Measurements from ENCODE around the gene DHCR7. TPM values are rescaled to one million over a fixed set of nuclear protein-coding genes. Genes with fewer than 3 reads are reported as not detected.

DHCR7 gene
- total RNA-seq, 4 donors from 2014 or later, result 8.3 to 32.0 (median 23.7) TPM

DNA sequence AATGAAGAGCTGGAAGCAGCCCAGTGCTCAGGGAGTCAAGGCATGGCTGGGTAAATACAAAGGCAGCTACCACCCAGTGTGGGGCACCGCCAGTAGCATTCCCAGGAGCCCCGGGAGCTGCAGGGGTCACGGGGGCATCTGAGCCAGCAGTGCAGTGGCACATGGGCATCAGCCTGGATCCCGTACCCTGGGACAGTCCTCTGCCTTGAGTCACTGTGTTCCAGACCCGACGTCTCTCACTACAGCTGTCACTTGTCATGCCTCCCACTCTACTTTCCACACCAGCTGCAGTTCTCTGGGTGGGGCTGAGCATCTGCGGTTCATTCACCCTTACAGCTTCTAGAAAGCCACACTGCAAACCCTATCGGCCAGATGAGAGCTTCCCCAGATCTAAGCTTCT, 29.6 kb downstream of the DHCR7 start:
- H3K4me3 ChIP-seq (replicated peaks in 1 of 3), result no peak overlapping the region
- intact Hi-C loops (cut with DNase I), result no loop called here
- DNase-seq, result no peak
- 83 to 87% methylated on average over 5 to 8 of the region's 8 CpGs for WGBS, 2 donors
- H3K9me3 ChIP-seq, result no peaks in the 10 kb centered on the region
- no peaks in the 10 kb centered on the region for H3K36me3 ChIP-seq
- TF ChIP-seq, protein P1, sequence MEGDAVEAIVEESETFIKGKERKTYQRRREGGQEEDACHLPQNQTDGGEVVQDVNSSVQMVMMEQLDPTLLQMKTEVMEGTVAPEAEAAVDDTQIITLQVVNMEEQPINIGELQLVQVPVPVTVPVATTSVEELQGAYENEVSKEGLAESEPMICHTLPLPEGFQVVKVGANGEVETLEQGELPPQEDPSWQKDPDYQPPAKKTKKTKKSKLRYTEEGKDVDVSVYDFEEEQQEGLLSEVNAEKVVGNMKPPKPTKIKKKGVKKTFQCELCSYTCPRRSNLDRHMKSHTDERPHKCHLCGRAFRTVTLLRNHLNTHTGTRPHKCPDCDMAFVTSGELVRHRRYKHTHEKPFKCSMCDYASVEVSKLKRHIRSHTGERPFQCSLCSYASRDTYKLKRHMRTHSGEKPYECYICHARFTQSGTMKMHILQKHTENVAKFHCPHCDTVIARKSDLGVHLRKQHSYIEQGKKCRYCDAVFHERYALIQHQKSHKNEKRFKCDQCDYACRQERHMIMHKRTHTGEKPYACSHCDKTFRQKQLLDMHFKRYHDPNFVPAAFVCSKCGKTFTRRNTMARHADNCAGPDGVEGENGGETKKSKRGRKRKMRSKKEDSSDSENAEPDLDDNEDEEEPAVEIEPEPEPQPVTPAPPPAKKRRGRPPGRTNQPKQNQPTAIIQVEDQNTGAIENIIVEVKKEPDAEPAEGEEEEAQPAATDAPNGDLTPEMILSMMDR (IDR thresholded peaks at IDR 0.05), result no peak
- TF ChIP-seq POLR2A (IDR thresholded peaks at IDR 0.05), result no peak
- no peak overlapping the region for H3K27ac ChIP-seq
- H3K27me3 ChIP-seq, result no peaks in the 10 kb centered on the region
- H3K4me1 ChIP-seq, result no peaks in the 10 kb centered on the region

DNA sequence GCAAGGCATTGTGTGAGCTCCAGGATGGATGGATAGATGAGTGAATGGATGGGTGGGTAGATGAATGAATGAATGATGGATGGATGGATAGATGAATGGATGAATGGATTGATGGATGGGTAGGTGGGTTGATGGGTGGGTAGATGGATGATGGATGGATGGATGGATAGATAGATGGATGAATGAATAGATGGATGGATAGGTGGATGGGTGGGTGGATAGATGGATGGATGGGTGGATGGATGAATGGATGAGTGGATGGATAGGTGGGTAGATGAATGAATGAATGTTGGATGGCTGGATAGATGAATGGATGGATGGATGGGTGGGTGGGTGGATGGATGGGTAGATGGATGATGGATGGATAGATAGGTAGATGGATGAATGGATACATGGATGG, 33.5 kb downstream of the DHCR7 start:
- Histone ChIP-seq H3K27ac (no peak overlapping the region), H3K27me3 (no peaks in the 10 kb centered on the region), H3K9me3 (no peaks in the 10 kb centered on the region), H3K4me1 (no peaks in the 10 kb centered on the region), H3K4me3 (replicated peaks in 1 of 3) (no peak overlapping the region), H3K36me3 (no peaks in the 10 kb centered on the region)
- TF ChIP-seq POLR2A (IDR thresholded peaks at IDR 0.05), result no peak
- TF ChIP-seq, protein P1 (IDR thresholded peaks at IDR 0.05), result no peak
- intact Hi-C loops (cut with DNase I), result no loop called here
- no peak for DNase-seq

DNA sequence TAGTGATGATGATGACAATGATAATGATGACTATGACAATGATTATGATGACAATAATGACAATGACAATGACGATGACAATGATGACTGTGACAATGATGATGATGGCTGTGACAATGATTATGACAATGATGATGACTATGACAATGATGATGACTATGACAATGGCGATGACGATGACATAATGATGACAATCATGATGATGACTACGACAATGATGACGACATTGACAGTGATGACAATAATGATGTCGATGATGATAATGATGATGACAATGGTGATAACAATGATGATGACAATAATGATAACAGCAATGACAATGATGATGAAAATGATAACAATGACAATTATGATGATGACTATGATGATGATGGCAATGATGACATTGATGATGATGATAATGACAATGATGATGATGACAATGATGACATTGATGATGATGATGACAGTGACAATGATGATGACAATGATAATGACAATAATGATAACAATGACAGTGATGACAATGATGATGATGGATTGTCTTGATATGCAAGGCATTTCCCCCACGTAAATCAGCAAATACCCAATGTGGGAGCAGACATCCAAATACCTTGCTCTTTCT, 37.7 kb downstream of the DHCR7 start:
- TF ChIP-seq, protein P1 (IDR thresholded peaks at IDR 0.05), result no peak
- TF ChIP-seq POLR2A (IDR thresholded peaks at IDR 0.05), result no peak
- Histone ChIP-seq H3K4me3 (replicated peaks in 1 of 3) (no peak overlapping the region), H3K9me3 (no peaks in the 10 kb centered on the region), H3K4me1 (no peaks in the 10 kb centered on the region), H3K27ac (no peak overlapping the region), H3K36me3 (no peaks in the 10 kb centered on the region), H3K27me3 (no peaks in the 10 kb centered on the region)
- 82 to 87% methylated on average over 7 of the region's 7 CpGs for WGBS, 2 donors
- no peak for DNase-seq
- intact Hi-C loops (cut with DNase I), result no loop called here

DNA sequence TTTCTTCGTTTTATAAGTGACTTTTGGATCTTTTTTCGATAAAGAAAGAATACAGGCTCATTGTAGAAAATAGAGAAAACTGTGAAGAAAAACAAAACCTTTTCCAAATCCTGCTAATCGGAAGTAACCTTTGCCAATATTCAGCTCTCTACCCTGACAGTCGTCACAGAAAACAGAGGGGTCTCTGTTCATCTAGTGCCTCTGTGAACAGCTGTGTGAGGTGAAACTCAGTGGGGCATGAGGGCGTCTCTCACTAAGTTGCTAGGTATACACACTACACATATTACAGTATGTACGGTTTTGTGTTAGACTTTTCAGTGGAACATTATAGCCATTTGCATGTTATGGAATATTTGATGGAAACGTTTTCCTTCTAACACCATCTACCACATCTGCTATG, 39.4 kb downstream of the DHCR7 start:
- no peaks in the 10 kb centered on the region for H3K27me3 ChIP-seq
- DNase-seq, result no peak
- no peaks in the 10 kb centered on the region for H3K36me3 ChIP-seq
- H3K4me3 ChIP-seq (replicated peaks in 1 of 3), result no peak overlapping the region
- H3K4me1 ChIP-seq, result no peaks in the 10 kb centered on the region
- intact Hi-C loops (cut with DNase I), result no loop called here
- WGBS, 2 donors, result 77 to 78% methylated on average over 7 of the region's 7 CpGs
- no peak overlapping the region for H3K27ac ChIP-seq
- H3K9me3 ChIP-seq, result no peaks in the 10 kb centered on the region
- TF ChIP-seq, protein P1 (IDR thresholded peaks at IDR 0.05), result no peak
- no peak for TF ChIP-seq POLR2A (IDR thresholded peaks at IDR 0.05)

DNA sequence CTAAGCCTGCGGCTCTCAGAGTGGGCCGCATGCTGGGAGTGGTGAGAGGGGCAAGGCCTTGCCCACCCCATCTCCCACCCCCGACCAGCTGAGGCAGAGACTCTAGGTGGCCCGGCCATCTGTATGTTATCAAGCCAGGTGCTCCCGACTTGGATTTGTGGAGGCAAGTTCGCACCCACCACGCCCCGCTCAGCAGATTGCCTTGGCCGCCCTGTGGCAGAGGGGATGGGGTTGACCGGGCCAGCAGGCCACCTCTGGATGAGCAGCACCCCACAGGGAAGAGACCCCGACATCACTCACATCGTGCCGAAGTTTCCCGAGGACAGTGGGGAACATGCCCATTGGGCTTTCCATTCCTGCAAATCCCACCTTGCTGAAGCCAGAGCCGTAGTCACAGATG, 40.8 kb downstream of the DHCR7 start:
- H3K9me3 ChIP-seq, result no peaks in the 10 kb centered on the region
- intact Hi-C loops (cut with DNase I), result no loop called here
- H3K27ac ChIP-seq, result no peak overlapping the region
- H3K36me3 ChIP-seq, result no peaks in the 10 kb centered on the region
- H3K27me3 ChIP-seq, result no peaks in the 10 kb centered on the region
- no peak for TF ChIP-seq POLR2A (IDR thresholded peaks at IDR 0.05)
- TF ChIP-seq, protein P1 (IDR thresholded peaks at IDR 0.05), result no peak
- no peaks in the 10 kb centered on the region for H3K4me1 ChIP-seq
- H3K4me3 ChIP-seq (replicated peaks in 1 of 3), result no peak overlapping the region
- DNase-seq, result no peak
- WGBS, 2 donors, result 76 to 87% methylated on average over 10 to 12 of the region's 15 CpGs
